Psoas muscle (tissue), 8 donors: ENCODE data around the gene TBX15. TPM values are rescaled to one million over a fixed set of nuclear protein-coding genes. Genes with fewer than 3 reads are reported as not detected.

Experiments
- ATAC-seq, 4 donors: fragments of 200-7000 bp; cut with Tn5 transposase; one replicate each; pipeline ENCODE4 v1.9.1; 2020; ENCODE audit warnings: moderate library complexity in 3 of 4, mild to moderate bottlenecking in 2 of 4
- DNase-seq, 2 donors: peaks; one replicate each; pipeline ENCODE4 v3.0.0-alpha.2; 2020
- H3K27ac ChIP-seq: fragments of 200-600 bp; one replicate; pipeline ENCODE4 v1.8.0; 2022
- H3K27me3 ChIP-seq, 3 donors: fragments of 200-600 bp in 1 of 3; one replicate each; pipeline versions ENCODE4 v1.6.1 to v1.8.0; 2013 to 2022; ENCODE audit warnings: low read length in 2 of 3, mild to moderate bottlenecking in 2 of 3, moderate library complexity in 1 of 3; ENCODE audit not compliant: insufficient read depth in 3 of 3
- H3K36me3 ChIP-seq, 2 donors: fragments of 200-600 bp in 1 of 2; one replicate each; pipeline versions ENCODE4 v1.6.1 to v1.8.0; 2013 to 2022; ENCODE audit warnings: low read depth in 1 of 2, mild to moderate bottlenecking in 1 of 2, moderate library complexity in 1 of 2; ENCODE audit not compliant: insufficient read depth in 1 of 2
- H3K4me1 ChIP-seq: fragments of 200-600 bp; one replicate; pipeline ENCODE4 v1.8.0; 2022
- H3K4me3 ChIP-seq: fragments of 200-600 bp; one replicate; pipeline ENCODE4 v1.8.0; 2022; ENCODE audit warnings: mild to moderate bottlenecking
- H3K9me3 ChIP-seq: fragments of 200-600 bp; one replicate; pipeline ENCODE4 v1.8.0; 2022
- WGBS, 3 donors: extraction: QIAGEN DNeasy Blood & Tissue Kit; methylation state at CpG; one replicate each; pipeline versions ENCODE4 v1.1.6 to v1.1.7; 2013; 5-methylcytosine and 5-hydroxymethylcytosine counted together
- intact Hi-C, 2 donors: fragments of 100-400 bp; cut with DNase I; formaldehyde crosslinking; loops; one replicate each; pipeline versions ENCODE4 v1.11.0 to v1.14.2; 2022
- polyA plus RNA-seq, 3 donors: library from polyadenylated mRNA; stranded (reverse); fragments of 200-250 nt; gene quantifications; one replicate each; pipeline ENCODE4 v1.2.3, GENCODE V29; 2013
- total RNA-seq, 4 donors: library from RNA; stranded (reverse); fragmentation: NEBNext Ultra II Directional in 2 of 4; extraction: Animal tissue kit (Norgen Biotek cat#: 25700) in 2 of 4; gene quantifications; one replicate each; pipeline versions ENCODE4 v1.2.1 to v1.2.4, GENCODE V29; 2021 to 2023
- TF ChIP-seq, protein P1 (sequence below): fragments of 200-600 bp; IDR thresholded peaks from one replicate; pipeline ENCODE4 v1.8.0; 2022; ENCODE audit warnings: antibody characterized with exemption
- donor health status: healthy with polysubstance abuse.
- donor health status: DM: no; HTN: no; CAD: no; lungs with moderate emphysema.
- donor health status: Bipolar disorder and iron deficiency.
- donor health status: healthy.
- donor health status: DM: yes; HTN: yes; CAD: no.
- donor health status: DM: no; HTN: no; CAD: no.
- donor health status: DM: no; HTN: no; CAD: no.
- donor health status: DM: yes; HTN: yes; CAD: no.

The TBX15 gene
- total and polyA plus RNA-seq, 7 donors, result 37.0 to 220 (median 105) TPM

- Histone ChIP-seq H3K27ac (no peak overlapping the region), H3K36me3 (peaks cover 3 to 95% of the 10 kb centered on the region in 2 donors), H3K27me3 (no peaks in the 10 kb centered on the region), H3K4me3 (no peak overlapping the region), H3K4me1 (no peaks in the 10 kb centered on the region), H3K9me3 (no peaks in the 10 kb centered on the region)
- intact Hi-C loops, result no loop called here
- TF ChIP-seq, protein P1, sequence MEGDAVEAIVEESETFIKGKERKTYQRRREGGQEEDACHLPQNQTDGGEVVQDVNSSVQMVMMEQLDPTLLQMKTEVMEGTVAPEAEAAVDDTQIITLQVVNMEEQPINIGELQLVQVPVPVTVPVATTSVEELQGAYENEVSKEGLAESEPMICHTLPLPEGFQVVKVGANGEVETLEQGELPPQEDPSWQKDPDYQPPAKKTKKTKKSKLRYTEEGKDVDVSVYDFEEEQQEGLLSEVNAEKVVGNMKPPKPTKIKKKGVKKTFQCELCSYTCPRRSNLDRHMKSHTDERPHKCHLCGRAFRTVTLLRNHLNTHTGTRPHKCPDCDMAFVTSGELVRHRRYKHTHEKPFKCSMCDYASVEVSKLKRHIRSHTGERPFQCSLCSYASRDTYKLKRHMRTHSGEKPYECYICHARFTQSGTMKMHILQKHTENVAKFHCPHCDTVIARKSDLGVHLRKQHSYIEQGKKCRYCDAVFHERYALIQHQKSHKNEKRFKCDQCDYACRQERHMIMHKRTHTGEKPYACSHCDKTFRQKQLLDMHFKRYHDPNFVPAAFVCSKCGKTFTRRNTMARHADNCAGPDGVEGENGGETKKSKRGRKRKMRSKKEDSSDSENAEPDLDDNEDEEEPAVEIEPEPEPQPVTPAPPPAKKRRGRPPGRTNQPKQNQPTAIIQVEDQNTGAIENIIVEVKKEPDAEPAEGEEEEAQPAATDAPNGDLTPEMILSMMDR, result no peak
- WGBS, 3 donors, result 87 to 92% (median 90%) methylated on average over 2 of the region's 2 CpGs
- ATAC-seq (no peak), DNase-seq (no peak)
These were observed 75.6 kb downstream of the TBX15 start for GRCh38 chr1:118912574-118912973.

DNA sequence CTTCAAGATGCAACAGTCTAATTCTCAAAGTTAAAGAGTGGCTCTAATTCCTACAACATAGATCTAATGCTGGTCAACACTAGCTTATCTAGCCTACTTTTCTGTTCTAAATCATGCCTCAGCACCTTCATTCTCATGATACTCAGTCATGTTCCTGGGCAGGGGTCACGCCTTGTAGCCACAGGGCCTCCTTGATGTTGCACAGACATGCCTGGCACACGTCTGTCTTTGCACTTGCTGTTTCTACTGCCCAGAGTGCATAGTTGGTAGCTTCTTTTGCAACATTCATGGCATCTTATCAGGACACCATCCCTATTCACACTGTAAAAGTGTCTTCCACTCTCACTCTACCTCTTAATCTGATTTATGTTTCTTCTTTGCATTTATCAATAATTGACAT, 76.6 kb downstream of the TBX15 start:
- WGBS, 3 donors, result 67 to 70% (median 68%) methylated on average over 2 of the region's 2 CpGs
- intact Hi-C loops, result no loop called here
- H3K9me3 ChIP-seq, result no peaks in the 10 kb centered on the region
- no peak overlapping the region for H3K4me3 ChIP-seq
- TF ChIP-seq, protein P1, result no peak
- H3K27me3 ChIP-seq, result no peaks in the 10 kb centered on the region
- peaks cover 7% of the 10 kb centered on the region for H3K4me1 ChIP-seq
- H3K27ac ChIP-seq, result no peak overlapping the region
- ATAC-seq (peak in 2 of 4 donors; percentile 21 to 25), DNase-seq (no peak)
- H3K36me3 ChIP-seq, result peaks cover 3 to 95% of the 10 kb centered on the region in 2 donors

DNA sequence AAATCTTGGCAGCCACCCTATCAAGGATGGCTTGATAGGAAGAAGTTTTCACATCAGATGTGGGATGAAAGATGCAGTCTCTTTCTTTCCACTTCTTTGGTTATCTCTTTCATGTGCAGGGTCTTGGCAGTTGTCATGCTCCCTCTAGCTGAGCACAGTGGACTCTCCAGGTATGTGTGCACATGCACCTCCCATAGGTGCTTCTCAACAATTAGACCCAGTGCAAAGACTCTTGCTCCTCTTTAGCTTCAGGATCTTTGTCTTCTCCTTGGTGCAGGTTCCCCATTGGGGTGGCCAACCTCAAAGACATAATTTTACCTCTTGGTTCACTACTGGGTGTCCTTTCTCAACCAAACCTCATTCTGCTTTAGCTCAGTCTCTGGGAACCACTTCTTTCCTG, 80.7 kb downstream of the TBX15 start:
- Histone ChIP-seq H3K9me3 (no peaks in the 10 kb centered on the region), H3K27ac (no peak overlapping the region), H3K4me1 (peaks cover 13% of the 10 kb centered on the region), H3K4me3 (no peak overlapping the region), H3K36me3 (peaks cover 0 to 69% of the 10 kb centered on the region in 2 donors), H3K27me3 (no peaks in the 10 kb centered on the region)
- ATAC-seq (no peak), DNase-seq (no peak)
- intact Hi-C loops, result no loop called here
- TF ChIP-seq, protein P1, result no peak

- ATAC-seq (no peak), DNase-seq (no peak)
- Histone ChIP-seq H3K27me3 (no peaks in the 10 kb centered on the region), H3K27ac (no peak overlapping the region), H3K36me3 (peaks cover 0 to 57% of the 10 kb centered on the region in 2 donors), H3K4me3 (no peak overlapping the region), H3K4me1 (peaks cover 28% of the 10 kb centered on the region), H3K9me3 (no peaks in the 10 kb centered on the region)
- 82 to 92% (median 85%) methylated on average over 1 of the region's 1 CpG for WGBS, 3 donors
- TF ChIP-seq, protein P1, result no peak
- intact Hi-C loops, result no loop called here
These were observed 82.5 kb downstream of the TBX15 start for GRCh38 chr1:118905671-118906070.

DNA sequence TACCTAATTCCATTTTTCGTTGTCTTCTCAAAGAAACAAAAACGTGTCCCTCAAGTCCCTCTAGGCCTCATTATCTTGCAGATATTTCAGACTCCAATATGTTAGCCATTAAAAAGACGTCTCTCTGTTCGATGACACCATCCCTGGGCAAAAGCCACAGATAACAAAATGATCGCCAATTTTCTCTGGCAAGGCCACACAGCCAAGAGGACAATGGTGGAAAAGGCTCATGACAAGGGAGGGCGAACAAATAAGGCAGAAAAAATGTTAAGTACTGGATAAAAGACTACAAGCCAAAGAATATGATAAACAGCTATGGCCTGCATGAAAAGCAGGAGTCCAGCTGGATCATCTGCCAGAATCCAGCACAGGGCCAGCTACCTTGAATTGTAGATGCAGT, 82.9 kb downstream of the TBX15 start:
- intact Hi-C loops, result no loop called here
- Histone ChIP-seq H3K27me3 (no peaks in the 10 kb centered on the region), H3K27ac (peak overlapping the region; percentile 24), H3K36me3 (peaks cover 0 to 54% of the 10 kb centered on the region in 2 donors), H3K9me3 (no peaks in the 10 kb centered on the region), H3K4me1 (peaks cover 33% of the 10 kb centered on the region), H3K4me3 (no peak overlapping the region)
- no peak for DNase-seq
- TF ChIP-seq, protein P1, result no peak
- 59 to 62% (median 60%) methylated on average over 6 of the region's 6 CpGs for WGBS, 3 donors
- ATAC-seq, result no peak
